ENCODE results near the gene WDR1.
"Not testable (repeated sequence)": the region's sequence is repeated elsewhere in the genome, so short reads cannot be mapped to it uniquely, and the experiment has no call there.

The WDR1 gene

DNA sequence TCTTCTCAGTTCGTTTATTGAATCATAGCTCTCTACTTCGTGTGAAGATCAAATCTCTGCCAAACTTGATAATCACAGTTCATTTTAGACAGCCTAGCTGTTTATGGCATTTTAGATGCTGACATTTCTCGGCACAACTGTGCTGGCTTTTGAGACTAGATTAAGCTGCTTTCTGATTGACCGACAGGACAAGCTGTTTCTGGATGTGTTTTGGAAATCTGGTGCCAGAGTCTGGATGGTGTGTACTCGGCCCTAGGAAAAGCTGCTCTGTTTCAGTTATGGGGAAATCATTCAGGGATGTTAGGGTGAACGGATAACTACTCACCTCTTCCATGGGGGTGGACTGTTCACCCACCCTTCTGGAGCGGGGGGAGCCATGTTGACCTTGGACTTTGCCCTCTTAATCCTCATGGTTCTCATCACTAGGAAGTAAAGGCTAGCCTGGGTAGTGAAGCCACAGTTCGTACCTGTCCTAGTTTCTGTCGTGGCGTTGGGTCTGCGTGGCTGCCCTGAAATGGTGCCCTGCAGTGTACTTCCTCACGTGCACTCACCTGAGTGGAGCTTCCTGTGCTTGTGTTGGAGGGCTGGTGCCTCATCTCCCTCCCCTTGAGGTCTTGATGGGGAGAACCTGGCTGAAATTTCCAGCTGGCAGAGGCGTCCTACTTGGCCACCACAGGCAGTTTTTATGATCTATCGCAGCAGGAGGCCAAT is 13.7 kb upstream of the WDR1 start:
- DNase-seq = no peak

DNA sequence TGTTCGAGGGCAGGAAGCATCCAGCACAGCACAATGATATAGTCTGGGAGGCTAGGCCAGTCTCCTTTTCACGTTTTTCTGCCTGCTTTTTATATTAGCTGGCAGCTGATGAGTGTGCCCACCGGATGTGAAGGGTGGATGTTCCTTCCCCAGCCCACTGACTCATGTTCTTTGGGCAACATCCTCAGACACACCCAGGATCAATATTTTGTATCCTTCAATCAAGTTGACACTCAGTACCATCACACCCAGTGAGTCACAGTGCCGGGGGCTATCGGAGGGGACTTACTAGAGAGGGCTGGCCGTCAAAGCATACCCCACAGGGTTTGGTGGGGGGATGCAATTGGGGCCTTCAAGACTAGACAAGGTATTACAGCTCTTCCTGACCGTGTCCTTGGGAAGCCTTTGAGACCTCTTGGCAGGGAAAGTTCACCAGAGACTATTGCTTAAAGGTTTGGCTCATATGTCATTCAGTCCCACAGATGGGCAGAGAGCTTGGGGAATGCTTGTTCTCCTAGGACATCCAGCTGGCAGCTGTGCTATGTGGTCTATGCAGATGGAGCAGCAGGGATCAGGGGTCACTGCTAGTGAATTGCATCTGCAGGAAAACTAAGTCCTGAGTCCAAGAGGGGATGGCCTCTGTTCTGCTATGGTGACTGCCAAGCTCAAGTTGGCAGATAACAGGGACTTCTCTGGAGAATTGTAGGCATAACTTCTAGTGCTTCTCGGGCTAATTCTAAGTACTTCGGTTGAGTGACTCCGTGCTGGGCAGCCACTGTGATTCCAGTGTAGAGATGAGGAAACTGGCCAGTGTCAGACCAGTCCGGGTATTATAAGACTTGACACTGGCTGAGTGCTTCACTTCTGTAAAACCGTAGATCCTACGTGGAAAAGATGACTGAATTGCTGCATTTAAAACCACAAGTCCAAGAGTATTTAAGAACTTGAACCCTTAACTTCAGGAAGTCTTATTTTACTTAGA is 12.9 kb upstream of the WDR1 start:
- peak; percentile 27 for DNase-seq

DNA sequence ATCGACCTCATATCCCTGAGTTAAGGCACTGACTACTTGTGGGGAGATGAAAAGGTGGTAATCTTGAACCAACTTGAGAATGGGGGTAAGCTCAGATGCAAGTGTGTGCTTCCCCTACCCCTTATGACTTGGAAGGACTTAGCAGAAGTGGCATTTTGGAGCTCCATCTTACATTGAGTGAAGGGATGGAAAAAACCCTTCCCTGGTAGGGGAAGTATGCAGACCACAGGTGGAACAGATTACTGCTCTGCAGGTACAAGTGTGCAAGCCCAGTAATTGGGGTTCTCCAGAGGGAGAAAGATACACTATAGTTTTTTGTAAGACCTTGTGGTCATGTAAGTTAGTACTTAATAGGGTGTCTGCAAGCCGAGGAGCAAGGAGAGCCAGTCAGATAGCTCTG is 12.2 kb upstream of the WDR1 start:
- DNase-seq = no peak

DNA sequence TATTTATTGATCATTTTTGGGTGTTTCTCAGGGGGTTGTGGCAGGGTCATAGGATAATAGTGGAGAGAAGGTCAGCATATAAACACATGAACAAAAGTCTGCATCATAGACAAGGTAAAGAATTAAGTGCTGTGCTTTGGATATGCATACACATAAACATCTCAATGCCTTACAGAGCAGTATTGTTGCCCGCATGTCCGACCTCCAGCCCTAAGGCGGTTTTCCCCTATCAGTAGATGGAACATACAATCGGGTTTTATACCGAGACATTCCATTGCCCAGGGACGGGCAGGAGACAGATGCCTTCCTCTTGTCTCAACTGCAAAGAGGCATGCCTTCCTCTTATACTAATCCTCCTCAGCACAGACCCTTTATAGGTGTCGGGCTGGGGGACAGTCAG is 10.9 kb upstream of the WDR1 start:
- not testable (repeated sequence) for DNase-seq

DNA sequence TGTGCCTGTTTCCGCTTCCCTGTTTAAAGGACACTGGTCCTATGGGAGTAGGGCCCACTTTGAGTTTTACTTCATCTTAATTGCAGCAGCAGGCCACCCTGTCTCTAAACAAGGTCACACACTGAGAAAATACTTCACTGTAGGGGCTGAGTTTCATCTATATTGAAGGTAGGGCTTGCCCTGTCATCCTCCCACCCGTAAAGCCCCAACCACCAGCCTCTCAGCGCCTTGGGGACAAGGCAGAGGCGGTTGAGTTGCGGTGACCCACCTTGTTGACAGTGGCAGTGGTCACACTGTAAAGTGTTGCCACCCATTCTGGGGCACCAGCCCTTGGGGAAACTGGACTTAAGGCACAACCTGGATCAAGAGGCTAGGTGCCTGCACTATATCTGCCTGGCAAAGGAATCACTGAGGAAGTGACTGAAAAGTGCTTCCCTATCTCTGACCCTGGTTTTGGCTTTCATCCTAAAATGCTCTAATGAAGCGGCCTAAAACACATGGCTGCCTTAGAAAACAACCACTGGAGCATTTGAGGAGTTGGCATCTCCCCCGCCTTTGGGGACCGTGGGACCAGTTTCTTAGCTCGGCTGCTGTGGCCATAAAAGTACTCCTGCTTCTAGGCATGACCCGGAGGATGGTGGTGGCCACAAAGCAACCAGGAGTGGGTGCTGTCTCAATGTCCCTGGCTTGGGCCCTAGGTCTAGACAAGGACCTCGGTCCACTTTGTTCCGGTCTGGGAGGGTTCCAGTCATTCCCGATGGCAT is 7.8 kb upstream of the WDR1 start:
- peak; percentile 10 for DNase-seq

DNA sequence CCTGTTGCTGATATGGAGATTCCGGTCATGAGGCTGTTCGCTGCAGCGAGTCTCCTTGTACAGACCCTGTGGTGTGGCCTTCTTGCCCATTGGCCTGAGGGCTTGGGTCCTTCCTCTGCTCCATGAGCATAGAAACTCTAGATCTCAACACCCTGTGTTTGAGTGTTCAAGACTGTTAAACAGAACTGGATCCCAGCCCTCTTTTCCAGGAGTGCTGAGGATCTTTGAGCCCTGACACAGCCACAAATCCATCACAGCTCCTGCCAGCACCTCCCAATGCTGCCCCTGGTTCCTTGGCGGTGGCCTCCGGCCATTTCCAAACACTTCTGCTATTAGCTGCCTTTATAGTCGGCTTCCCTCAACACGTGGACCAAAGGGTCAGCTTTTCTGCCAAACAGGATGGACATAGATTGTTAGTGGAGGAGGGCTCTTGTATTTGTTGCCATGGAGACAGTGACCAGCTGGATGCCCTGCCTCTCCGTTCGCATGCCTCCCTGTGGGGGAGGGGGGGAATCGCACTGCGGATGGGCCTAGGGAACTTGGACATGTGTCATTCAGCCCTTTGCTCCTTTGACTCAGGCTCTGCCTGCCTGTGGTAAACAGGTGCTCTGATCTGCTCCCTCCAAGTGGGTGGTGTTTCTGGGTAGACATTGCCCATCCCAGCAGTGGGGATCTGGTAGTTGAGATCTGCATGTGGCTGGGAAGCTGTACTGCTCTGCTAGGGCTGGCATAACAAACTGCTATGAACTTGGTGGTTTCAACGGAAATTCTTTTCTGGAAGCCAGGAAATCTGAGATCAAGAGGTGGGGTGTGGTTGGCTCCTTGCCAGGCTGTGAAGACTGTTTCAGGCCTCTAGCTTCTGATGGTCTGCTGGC is 6.9 kb upstream of the WDR1 start:
- peak; percentile 31 for DNase-seq

DNA sequence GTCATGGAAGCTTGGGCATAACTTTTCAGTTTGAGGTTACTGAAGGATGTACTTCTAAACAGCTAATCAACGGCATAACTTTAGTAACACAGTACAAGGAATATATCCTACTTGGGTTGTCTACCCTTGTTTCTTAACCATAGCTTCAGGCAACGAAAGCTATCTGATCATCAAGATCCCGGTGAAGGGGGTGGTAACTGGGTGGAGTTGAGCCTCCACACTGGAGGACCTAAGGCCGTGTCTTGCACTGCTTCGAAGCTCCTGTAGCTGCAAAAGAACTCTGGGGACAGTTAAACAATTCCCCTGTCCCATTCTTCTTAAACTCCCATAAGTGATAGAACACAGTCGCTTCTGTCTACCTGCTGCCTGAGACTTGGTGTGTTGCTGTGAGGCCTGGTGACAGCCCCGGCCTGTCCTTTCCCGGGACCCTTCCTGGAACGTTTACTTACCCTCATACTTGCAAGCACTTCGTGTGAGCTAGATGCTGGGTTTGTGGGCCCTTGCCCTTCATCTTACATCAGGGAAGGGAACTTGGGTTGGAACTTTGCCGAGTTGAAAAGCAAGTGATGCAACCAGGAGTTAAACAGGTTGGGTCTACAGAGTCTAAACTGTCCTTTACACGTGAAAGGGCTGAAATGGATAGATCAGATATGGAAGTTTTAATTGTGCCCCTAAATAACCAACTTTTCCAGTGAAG is 5.8 kb upstream of the WDR1 start:
- DNase-seq = no peak

DNA sequence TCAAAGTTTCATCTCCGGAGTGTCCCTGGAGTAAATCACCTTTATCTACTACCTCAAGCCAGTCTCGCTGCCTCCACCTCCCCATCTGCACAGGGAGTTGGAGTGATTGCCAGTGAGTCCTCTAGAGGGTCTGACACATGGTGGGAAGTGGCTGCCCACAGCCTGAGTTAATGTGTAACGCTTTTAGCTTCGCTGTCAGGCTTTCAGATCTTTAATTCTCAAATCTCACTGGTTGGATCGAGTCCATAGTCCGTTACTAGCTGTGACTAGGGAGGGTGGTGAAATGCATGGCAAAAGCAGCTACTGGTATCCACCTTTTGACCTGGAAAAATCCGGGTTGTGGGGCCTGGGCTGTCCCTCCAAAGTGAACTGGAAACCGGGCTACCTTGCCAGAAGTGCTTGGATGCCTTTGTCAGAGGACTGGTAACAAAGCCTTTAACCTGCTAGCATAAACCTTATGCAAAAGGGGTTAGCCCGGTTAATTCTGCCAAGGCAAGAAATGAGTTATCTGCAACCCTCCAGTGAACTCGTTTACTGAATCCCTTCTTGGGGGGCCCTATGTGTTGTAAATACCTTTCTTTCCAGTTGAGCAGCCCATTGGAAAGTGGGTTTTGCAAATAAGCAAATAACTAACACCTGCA is 5.1 kb upstream of the WDR1 start:
- no peak for DNase-seq

DNA sequence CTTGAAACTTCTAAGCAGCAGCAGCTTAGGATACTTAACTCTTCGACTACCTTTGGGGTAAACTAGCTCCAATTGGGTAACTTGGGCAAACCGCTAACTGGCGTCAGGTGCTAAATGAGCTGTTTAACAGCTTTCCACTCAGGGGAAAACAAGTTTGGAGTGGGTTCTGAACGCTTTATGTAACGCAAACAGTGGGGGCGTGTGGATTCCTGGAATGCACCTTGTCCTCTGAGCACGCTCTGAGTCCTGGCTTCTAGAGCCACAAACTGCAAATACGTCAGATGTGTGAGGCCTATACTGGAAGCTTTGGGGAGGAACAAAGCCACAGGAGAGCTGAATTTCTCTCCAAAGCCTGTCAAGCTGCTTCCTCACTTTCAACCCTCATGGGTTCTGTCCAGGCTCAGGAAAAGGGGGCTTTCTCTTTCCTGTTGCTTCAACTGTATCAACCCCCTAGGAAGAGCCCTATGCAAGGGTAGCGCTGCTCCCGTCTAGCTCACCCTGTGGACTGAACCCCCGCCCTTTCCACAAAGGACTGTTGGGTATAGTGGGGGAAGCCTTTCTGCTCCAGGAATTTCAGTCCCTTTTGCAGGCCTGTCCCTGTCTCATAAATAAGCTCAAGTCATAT is 4.5 kb upstream of the WDR1 start:
- no peak for DNase-seq

DNA sequence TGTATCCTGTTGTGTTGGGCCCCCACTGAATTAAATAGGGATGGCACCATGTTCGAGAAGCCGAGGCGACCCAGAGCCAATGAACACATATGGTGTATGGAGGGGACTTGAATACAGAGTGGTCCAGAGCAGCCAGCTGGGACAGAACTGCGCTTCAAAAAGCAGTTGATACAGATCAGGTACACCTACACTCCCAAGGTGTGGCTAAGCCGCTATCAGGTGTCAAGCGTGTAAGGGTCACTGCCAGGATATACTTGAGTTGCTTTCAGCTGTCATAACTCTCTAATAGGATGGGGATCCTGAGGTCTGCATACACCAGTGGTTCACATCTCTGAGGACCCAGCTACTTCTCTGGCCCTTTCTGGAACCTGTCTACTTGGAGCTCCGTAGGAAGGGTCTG is 3.2 kb upstream of the WDR1 start:
- DNase-seq = no peak

DNA sequence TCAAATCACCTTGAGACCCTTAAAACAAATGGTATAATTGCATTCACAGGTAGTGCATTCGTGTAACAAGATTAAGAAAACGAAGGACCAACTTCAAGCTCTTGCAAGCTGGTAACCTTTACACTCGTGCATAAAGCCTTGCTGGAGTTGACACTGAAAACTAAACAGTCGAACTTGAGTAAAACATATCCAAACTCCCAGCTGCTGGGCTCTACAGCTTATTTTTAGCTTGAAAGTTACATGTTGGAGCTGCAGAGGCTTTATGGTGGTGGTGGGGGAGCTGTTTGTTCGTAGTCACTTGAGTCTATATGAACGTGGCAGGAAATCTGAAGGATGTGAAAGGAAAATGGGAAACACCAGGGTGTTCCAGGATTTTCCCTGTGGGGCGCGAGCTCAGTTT is 2.7 kb upstream of the WDR1 start:
- DNase-seq = no peak

DNA sequence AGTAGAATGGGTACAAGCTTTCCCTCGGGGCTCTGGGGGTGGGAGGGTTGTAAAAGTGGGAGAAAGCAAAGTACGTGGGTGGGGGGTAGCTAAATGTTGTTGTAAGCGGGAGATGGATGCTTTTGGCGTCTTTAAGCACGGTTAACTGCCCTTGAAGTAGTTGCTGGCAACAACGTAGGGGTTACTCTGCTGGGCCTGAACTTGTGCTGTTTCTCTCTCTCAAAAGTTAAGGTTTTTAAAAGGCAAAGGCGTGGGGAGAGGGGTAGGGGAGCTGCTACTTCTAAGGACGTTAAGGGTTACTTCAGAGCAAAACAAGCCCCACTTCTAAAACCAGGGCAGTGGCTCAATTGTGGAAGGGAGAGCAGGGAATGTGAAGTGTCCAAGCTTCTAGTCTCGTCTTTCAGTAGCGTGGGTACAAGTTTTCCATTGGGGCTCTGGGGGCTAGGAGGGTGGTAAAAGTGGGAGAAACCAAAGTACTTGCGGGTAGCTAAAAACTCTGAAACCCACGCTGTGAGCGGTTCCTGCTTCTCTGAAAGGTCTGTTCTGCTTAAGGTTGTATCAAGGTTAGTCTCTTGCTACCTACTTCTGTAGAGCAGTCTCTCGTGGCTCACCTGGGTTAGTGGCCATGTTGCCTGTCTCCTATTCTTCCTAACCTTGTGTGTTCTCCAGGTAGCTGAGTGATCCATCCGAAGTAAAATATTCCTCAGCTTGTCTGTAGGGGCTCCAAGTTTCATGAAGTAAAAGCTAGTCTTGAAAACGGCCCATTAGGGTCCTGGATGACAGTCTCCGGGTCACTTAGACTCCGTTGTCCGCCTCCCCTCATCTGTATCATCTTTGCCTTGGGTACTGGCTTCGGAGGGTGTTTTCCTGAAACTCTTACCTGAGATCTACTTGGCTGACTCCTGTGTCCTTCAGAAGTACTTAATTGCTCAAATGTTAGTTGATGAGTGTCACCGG is 1.7 kb upstream of the WDR1 start:
- no peak for DNase-seq

DNA sequence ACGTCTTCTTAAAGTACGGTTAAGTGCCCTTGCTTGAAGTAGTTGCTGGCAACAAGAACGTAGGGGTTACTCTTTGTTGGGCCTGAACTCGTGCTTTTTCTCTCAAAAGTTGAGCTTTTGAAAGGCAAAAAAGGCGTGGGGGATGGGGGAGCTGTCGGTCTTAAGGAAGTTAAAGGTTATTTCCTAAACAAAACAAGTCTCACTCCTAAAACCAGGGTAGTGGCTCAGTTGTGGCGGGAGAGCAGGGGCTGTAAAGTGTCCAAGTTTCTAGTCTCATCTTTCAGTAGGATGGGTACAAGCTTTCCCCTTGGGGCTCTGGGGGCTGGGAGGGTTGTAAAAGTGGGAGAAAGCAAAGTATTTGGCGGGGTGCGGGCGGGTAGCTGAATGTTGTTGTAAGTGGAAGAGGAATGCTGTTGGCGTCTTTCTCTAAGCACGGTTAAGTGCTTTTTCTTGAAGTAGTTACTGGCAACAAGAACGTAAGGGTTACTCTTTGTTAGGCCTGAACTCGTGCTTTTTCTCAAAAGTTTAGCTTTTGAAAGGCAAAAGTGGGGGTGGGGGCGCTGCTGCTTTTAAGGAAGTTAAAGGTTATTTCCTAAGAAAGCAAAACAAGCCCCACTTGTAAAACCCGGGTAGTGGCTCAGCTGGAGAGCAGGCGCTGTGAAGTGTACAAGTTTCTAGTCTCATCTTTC is 904 bp upstream of the WDR1 start:
- DNase-seq = peak; percentile 67

DNA sequence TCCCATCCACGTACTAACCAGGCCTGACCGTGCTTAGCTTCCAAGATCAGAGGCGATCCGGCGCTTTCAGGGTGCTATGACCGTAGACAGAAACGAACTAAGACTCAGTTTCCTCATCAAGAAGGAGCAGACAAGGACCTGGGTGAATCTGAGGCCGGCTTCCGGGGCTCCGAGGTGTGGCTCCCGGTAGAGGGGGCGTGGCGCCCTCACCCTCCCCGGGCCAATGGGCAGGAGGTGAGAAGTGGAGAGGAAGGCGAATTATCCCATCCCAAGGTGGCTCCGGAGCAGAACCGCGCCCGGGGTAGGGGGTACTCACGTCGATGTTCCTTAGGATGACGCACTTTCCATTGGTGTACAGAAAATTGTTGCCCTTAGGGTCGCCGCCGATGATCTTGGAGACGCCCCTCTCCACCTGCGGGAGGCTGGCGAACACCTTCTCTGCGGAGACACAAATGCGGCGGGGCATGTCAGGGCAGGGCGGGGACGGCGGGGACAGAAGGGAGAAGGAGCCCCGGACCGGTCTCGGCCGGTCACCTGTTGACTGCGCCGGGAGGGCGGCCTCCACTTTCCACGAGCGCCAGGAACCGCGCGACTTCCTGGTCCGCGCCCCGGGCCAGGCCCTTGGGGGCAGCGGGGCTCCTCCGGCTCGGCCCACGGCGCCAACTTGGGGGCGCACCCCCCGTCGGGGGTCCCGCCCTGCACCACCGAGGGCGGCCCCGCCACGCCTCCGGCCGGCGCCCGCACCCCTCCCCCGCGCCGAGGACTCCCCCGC is 616 bp downstream of the WDR1 start:
- DNase-seq = no peak

DNA sequence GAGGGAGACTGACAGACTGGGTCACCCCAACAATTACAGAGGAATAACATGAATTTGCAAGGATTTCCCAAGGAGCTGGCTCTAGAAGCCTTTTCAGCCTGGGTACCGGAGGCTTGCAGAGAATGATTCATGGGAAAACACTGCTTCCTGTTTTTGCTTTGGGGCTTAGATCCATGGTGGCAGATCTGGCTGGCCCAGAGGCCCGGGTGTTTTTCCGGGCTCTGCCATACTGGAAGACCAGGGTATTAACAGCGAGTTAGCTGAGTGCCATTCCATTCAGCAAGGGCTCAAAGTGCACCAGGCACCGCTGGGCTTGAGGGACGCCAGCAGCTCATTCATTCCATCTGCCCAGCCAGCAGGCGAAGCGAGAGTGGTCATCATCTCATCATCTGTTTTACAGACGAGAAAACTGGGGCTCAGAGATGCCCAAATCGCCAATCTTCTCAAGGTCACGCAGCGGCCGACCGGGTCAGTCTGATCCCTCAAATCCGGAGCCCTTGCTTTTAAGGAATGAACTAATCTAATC is 1.3 kb downstream of the WDR1 start:
- DNase-seq = peak; percentile 74

DNA sequence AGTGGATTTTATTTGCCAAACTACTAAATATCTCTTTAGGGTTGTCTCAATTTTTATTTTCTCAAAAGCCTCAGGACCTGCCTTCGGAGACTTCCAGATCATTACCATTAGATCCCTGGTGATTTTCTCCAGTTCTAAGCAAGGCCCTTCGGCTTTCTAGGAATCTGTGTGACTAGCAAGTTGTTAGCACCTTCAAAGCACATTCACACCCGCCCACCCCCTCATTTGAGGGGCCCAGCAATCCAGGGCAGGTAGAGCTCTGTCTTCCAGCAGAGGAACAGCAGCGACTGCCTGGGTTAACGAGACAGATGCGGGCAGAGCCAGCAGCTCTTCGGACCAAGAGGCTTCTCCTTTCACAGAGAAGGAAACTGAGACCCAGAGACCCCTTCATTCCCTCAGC is 2.0 kb downstream of the WDR1 start:
- no peak for DNase-seq

DNA sequence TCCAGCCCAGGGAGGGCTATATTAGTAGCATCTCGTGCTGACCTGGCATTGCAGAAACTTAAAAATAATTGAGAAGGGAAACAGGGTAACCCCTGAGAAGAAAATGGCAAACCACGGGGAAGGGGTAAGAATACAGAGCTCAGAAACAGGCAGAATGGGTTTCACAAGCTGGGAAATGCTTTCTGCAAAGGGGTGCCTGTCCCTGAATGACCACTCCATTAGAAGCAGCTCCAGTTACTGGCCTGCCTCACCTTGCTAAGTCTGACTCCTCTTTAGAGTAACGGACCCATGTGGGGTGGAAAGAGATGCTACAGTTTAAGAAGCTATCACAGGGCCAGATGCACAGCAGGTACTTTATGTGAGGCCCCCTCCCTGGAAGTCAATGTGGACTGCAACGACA is 2.5 kb downstream of the WDR1 start:
- DNase-seq = no peak
